ENCODE results near the gene CISTR. TPM values are rescaled to one million over a fixed set of nuclear protein-coding genes. Genes with fewer than 3 reads are reported as not detected.
"Not testable (repeated sequence)": the region's sequence is repeated elsewhere in the genome, so short reads cannot be mapped to it uniquely, and the experiment has no call there.

The CISTR gene
- polyA plus RNA-seq (ENCODE audit: insufficient read length in 12 of 12), result not detected
- long read RNA-seq, donor 1, result 0 reads
- long read RNA-seq, donor 2, result 0 reads
- long read RNA-seq, donor 3, result 0 reads
- long read RNA-seq, donor 4, result 0 reads
- long read RNA-seq, donor 5, result 0 reads
- long read RNA-seq, donor 6, result 0 reads
- long read RNA-seq, donor 7, result 0 reads
- long read RNA-seq, donor 8, result 0 reads
- long read RNA-seq, donor 9, result 0 reads
- long read RNA-seq, donor 10, result 0 reads
- long read RNA-seq, donor 11, result 0 reads

DNA sequence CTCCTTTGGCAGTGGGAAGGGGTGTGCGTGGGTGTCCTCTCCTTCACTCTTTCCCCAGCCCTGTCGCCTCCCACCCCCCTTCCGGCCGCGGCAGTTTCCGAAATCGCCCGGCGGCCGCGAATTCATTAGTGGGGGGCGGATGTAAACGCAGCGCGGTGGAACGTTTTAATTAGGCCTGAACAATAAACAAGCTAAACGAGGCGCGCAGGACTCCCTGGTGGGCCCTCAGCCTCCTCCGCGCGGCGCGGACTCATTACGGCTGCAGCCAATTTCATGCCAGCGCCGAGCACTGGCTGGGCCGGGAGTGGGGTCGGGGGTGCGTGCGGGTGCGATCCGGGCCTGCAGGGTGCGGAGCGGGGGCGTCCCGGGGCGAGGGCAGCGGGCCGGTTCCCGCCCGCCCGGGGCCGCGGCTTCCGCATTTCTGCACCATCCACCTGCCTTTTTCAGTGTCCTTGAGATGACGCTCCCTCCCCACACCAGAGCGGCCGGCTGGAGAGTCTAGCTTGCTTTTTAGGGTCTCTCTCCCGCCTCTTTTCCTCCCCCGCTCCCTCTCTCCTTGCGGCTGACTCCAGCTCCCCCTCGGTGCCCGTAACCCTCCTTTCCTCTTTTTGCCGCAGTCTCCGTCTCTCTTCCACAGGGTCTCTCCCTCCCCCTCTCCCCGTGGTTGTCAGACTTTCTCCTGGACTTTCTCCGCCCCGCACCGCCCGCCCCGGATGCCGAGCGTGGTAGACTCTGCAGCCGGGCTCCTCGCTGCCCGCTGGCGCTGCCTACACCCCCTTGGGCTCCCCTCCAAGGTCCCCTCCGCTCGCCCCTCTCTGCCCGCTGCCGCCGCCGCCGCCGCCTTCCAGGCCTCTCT lies at the start of gene CISTR:
CISTR (minus strand) TSS at position 644 of the 856 bp plus-strand sequence.
- DNase-seq, result no peak

GRCh38 chr12:53798575-53798974 lies 46.8 kb upstream of the CISTR start:
- no peak for DNase-seq

DNA sequence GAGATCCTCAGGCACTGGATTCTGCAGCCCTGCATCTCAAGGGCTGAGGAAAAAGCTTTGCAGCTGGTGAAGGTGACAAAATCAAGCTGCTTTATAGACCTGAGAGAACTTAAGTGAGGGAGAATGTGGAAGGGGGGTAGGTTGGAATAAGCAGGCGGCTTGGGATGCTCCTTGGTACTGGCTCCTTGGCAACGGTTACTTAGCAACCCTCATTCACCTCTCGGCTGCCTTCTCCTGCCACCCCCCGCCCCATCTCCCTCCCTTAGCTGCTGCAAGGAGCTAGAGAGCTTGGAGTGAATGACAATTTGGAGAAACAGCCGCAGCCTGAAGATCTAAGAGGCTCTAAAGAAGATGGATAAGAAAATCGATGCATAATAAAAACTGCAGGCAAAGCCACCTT lies 44.1 kb upstream of the CISTR start:
- no peak for DNase-seq

DNA sequence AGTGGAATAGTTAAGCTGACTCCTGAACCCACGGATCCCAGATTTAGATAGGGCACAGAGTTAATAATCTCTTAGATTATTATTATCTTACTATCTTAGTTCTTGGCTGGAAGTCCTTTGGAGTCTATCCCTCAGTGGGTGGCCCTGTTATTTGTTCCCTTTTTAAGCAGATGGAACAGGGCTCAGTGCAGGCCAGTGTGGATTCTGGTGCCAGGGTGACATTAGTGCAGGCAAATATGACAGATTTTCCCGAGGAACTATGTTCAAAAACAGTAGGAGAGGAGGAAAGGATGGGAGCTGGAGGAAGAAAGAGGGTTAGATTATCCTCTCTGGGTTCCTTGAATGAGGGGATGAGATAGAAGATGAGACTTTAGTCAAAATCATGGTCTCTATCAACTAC lies 41.4 kb upstream of the CISTR start:
- DNase-seq, result no peak

- DNase-seq, result no peak
These were observed 40.1 kb upstream of the CISTR start for GRCh38 chr12:53791735-53792326.

DNA sequence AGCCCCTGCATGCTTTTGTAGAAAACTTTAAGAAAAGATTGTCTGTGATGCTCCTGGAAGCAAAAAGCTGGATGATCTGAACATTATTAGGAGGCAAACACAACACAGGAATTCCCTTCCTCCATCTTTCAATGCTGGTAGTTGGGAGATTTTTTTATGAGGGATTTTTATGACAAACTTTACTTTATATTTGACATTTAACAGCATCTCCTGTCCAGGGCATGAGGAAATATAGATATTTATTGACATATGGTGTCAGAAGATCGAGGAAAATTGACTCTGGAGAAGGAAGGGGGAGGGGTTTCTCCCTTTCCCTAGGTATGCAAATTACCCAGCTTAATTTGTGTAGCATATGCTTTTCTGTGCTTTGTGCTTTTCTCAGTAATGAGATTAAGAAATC lies 37.8 kb upstream of the CISTR start:
- no peak for DNase-seq

DNA sequence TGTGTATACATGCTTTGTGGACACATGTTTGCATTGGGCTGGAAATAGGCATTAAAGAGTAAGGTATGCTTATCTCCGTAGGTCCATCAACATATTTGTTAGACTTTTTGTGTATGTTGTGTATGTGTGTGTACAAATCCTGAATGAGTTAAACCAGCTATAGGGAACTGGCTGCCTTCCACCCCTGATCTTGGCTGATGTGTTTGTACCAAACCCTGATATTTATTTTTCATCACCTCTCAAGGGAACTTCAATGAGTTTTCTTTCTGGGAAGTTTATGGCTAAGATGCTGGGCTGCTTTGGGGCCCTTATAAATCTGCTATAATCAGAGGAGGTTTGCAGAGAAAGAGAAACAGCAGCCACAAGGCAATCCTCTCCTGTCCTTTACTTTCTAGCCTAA lies 37.1 kb upstream of the CISTR start:
- DNase-seq, result no peak

- no peak for DNase-seq
These were observed 34.6 kb upstream of the CISTR start for GRCh38 chr12:53786411-53786810.

GRCh38 chr12:53785161-53785560 lies 33.4 kb upstream of the CISTR start:
- no peak for DNase-seq

GRCh38 chr12:53782093-53782703 lies 30.4 kb upstream of the CISTR start:
- DNase-seq, result no peak

GRCh38 chr12:53781228-53781801 lies 29.5 kb upstream of the CISTR start:
- no peak for DNase-seq

DNA sequence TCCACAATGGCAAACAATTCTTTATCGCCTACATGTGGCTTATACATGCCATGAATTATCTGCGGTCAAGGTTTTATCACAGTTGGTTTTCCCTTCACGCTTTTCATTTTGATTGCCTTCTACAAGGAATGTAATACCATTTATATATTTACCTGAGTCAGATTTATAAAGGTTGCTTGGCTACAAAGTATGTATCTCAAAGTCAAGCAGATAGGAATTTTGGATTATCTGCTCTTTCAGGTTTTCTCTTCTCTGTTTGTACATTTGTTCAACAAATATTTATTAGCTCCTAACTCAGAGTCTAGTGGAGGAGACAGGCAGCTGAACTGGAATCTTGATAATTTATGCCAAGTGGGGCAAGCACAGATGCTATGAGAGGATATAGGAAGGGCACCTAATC lies 28.5 kb upstream of the CISTR start:
- DNase-seq, result no peak

DNA sequence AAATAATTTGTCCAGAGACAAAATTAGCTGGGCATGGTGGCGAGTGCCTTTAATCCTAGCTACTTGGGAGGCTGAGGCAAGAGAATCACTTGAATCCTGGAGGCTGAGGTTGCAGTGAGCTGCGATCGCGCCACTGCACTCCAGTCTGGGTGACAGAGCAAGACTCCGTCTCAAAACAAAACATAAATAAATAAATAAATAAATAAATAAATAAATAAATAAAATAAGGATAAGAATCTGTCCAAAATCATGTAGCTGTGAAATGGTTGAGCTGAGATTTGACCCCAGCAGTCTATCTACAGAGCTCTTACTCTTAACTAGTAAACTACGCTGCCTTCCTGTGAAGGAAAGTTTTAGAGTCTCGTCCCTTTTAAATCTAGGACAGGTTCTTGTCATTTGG lies 27.9 kb upstream of the CISTR start:
- not testable (repeated sequence) for DNase-seq

- no peak for DNase-seq
These were observed 26.3 kb upstream of the CISTR start for GRCh38 chr12:53777936-53778644.

DNA sequence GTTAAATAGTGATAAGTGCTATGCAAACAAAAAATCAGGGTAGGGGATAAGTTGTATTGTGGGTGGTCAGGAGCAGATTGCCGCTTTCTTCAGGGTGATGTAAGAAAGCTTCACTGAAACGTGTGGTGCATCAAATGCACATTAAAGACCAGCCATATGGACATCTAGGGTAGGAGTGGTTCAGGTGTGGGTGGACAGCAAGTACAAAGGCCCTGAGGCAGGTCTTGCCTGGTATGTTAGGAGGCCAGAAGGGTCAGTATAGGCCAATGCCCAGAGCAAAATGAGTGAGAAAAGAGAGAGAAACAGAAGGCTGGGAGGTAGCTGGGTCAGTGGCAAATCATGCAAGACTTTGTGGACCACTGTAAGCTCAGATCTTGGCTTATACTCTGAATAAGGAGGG lies 25.6 kb upstream of the CISTR start:
- DNase-seq, result no peak

GRCh38 chr12:53776872-53777271 lies 25.1 kb upstream of the CISTR start:
- no peak for DNase-seq

GRCh38 chr12:53775478-53776145 lies 23.8 kb upstream of the CISTR start:
- DNase-seq, result peak; percentile 75

DNA sequence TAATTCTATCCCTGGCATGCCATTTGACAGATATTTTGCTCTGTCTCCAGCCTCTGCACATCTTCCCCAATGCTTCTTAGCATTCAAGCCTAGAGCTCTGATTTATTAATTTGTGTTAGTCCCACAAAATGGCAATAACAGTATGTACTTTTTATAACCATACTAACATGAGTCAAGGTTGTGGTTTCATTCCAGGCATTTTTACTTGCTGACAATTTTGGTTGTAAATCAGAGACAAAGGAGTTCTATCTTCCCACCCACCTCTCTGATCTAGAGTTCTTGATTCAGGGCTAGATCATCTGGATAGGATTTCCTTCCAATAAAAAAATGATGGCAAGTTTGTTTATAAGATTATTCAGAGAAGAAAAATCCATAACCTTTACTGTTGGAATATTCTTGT lies 18.5 kb upstream of the CISTR start:
- DNase-seq, result no peak

- no peak for DNase-seq
These were observed 17.2 kb upstream of the CISTR start for GRCh38 chr12:53768976-53769375.

DNA sequence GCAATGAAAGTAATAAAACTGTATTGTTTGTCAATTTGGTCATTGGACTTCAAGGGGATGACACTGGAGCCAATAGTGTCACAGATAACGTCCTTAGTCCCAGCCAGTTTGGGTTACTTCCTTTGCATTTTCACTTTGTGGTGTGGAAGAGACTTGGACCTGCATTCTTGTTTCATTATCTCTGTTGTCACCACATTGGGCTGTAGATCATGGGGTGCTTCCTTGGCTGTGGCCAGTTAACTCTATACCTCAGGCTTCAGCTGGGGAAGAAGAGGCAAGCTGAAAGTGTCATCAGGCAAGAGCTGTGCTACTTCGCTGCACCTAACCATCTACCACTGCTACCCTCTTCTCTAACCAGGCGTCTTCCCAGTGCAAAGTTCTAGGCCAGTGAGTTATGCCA lies 15.1 kb upstream of the CISTR start:
- no peak for DNase-seq

DNA sequence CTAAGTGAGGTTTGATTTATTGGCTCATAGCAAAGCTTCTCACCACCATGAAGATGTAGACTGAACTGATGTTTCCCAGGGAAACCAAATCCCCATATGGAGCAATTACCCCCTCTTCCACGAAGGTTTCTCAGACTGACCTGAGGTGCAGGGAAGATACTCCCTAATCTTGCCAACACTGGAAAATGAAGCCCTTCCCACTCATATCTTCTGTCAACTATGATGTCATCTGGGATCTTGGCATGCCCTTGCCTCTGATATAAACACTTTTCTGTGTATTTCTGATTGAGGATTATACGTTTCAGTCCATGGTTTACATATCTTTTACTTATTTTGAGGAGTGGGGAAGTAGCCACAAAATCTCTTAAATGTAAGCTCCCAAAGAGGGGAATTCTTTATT lies 14.1 kb upstream of the CISTR start:
- DNase-seq, result no peak
